ENCODE results near the gene KCNIP1. TPM values are rescaled to one million over a fixed set of nuclear protein-coding genes. Genes with fewer than 3 reads are reported as not detected.

KCNIP1 gene
- total RNA-seq, 1 donor from 2014 or later = not detected

GRCh38 chr5:170571875-170572852 is 68.3 kb downstream of the KCNIP1 start:
- intact Hi-C loops (cut with DNase I) = no loop called here
- Histone ChIP-seq H3K4me3 (no peak overlapping the region), H3K9me3 (no peaks in the 10 kb centered on the region), H3K27me3 (no peaks in the 10 kb centered on the region), H3K4me1 (no peaks in the 10 kb centered on the region), H3K36me3 (no peaks in the 10 kb centered on the region), H3K27ac (no peak overlapping the region)
- no peak for DNase-seq (ENCODE audit: extremely low spot score in 2 of 2)
- no peak for TF ChIP-seq CTCF (IDR thresholded peaks at IDR 0.05)
- no peak for TF ChIP-seq POLR2A (IDR thresholded peaks at IDR 0.05)
- TF ChIP-seq POLR2AphosphoS5 (IDR thresholded peaks at IDR 0.05; ENCODE audit: insufficient read depth in 1 of 2, low read depth in 1 of 2) = no peak

- H3K27me3 ChIP-seq = no peaks in the 10 kb centered on the region
- no peak for TF ChIP-seq CTCF (IDR thresholded peaks at IDR 0.05)
- no peaks in the 10 kb centered on the region for H3K36me3 ChIP-seq
- DNase-seq (ENCODE audit: extremely low spot score in 2 of 2) = no peak
- no peak overlapping the region for H3K27ac ChIP-seq
- H3K4me3 ChIP-seq = no peak overlapping the region
- H3K4me1 ChIP-seq = no peaks in the 10 kb centered on the region
- intact Hi-C loops (cut with DNase I) = no loop called here
- H3K9me3 ChIP-seq = no peaks in the 10 kb centered on the region
Observed at GRCh38 chr5:170573114-170573513, 69.3 kb downstream of the KCNIP1 start.

- Histone ChIP-seq H3K4me1 (no peaks in the 10 kb centered on the region), H3K36me3 (no peaks in the 10 kb centered on the region), H3K9me3 (no peaks in the 10 kb centered on the region), H3K27ac (no peak overlapping the region), H3K27me3 (no peaks in the 10 kb centered on the region), H3K4me3 (no peak overlapping the region)
- DNase-seq (ENCODE audit: extremely low spot score in 2 of 2) = no peak
- intact Hi-C loops (cut with DNase I) = no loop called here
- TF ChIP-seq CTCF (IDR thresholded peaks at IDR 0.05) = no peak
- TF ChIP-seq POLR2AphosphoS5 (IDR thresholded peaks at IDR 0.05; ENCODE audit: insufficient read depth in 1 of 2, low read depth in 1 of 2) = no peak
- TF ChIP-seq POLR2A (IDR thresholded peaks at IDR 0.05) = no peak
Observed at GRCh38 chr5:170573660-170574059, 69.8 kb downstream of the KCNIP1 start.

- no peak for DNase-seq (ENCODE audit: extremely low spot score in 2 of 2)
- no peaks in the 10 kb centered on the region for H3K27me3 ChIP-seq
- H3K36me3 ChIP-seq = no peaks in the 10 kb centered on the region
- H3K4me3 ChIP-seq = no peak overlapping the region
- H3K4me1 ChIP-seq = no peaks in the 10 kb centered on the region
- H3K9me3 ChIP-seq = no peaks in the 10 kb centered on the region
- no peak overlapping the region for H3K27ac ChIP-seq
- intact Hi-C loops (cut with DNase I) = no loop called here
- TF ChIP-seq POLR2A (IDR thresholded peaks at IDR 0.05) (no peak), POLR2AphosphoS5 (IDR thresholded peaks at IDR 0.05; ENCODE audit: insufficient read depth in 1 of 2, low read depth in 1 of 2) (no peak), CTCF (IDR thresholded peaks at IDR 0.05) (no peak)
Observed at GRCh38 chr5:170576602-170577535, 73.0 kb downstream of the KCNIP1 start.
